ENCODE data around the gene HSPA9.

The HSPA9 gene

DNA sequence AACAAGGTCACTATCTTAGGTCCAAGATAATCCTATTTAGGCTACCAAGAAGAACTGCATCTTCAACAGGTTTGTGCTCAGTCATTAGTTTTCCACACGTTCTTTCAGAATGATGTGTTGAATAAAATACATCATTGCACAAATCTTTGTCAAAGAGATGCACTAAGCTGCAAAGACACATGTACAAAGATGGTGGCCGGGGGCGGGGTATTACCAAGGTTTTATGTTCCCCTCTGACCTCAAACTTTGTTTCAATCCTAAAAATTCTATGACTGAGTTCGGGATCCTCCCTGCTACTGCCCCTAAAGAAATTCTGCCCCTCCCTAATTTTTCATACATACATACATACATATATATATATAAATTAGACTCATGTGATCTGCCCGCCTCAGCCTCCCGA lies 14.2 kb downstream of the HSPA9 start:
- DNase-seq (ENCODE audit: low read depth in 2 of 2): no peak

DNA sequence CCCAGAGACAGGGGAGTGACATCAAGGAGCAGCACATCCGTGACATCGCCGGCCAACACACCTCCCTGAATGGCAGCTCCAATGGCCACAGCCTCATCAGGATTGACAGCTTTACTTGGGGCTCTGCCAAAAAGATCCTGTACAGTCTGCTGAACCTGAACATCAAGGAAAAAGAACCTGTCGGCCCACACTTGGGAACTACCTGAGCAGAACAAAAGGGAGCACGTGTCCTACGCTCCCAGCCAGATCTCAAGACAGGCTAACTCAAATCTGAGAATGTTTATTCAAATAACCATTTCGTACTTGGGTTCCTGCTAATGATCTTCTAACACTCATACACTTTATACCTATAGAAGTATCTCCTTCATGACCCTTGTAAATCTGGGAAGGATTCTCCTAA lies 15.3 kb downstream of the HSPA9 start:
- DNase-seq (ENCODE audit: low read depth in 2 of 2): no peak

GRCh38 chr5:138557677-138558076 lies 17.5 kb downstream of the HSPA9 start:
- no peak for DNase-seq (ENCODE audit: low read depth in 2 of 2)

DNA sequence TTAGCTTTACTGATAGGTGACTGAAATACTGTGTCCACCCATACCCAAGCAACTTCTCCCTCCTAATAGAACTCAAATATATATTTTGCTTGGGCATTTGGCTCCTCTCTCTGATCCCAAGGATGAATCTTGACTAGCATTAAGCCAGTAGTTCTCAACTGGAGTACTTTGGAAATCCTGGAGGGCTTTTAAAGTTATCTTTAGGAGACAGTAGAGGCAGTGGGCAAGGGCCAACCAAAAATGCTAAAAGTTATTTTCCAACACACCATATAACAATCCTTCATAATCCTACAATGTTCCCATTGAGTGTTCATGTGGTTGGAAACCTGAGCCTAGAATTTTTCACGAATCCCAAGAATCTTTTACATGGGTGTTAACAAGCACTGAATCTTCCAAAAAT lies 21.1 kb downstream of the HSPA9 start:
- no peak for DNase-seq (ENCODE audit: low read depth in 2 of 2)

DNA sequence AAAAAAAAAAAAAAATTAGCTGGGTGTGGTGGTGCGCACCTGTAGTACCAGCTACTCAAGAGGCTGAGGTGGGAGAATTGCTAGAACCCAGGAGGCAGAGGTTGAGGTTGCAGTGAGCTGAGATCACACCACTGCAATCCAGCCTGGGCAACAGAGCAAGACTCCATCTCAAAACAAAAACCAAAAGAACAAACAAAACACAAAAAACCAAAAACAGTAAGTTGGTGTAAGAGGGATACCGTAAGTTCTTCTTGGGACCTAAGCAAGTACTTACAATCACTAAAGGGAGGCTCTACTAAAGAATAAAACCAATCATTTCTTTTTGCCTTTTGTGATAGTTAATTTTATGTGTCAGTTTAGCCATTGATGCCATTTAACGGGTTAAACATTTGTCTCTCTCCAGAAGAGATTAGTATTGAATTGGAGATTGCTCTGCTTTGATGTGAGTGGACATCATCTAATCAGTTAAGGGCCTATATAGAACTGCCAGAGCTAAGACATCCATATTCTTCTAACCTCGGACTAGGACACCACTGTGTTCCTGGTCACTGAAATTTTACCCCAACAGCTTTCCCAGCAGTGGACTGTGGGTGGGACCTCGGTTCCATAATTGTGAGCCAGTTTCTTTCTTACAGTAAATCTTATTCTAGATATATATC lies 21.6 kb downstream of the HSPA9 start:
- no peak for DNase-seq (ENCODE audit: low read depth in 2 of 2)

DNA sequence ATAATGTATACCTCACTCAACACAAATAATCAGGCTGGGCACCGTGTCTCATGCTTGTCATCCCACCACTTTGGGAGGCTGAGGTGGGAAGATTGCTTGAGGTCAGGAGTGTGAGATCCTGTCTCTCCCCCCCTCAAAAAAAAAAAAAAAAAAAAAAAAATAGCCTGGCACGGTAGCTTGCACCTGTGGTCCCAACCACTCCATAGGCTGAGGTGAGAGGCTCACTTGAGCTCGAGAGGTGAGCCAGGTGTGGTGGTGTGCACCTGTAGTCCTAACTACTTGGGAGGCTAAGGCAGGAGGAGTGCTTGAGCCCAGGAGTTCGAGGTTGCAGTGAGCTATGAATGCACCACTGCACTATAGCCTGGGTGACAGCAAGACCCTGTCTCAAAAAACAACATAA lies 22.5 kb downstream of the HSPA9 start:
- DNase-seq (ENCODE audit: low read depth in 2 of 2): no peak

GRCh38 chr5:138549414-138549813 lies 25.8 kb downstream of the HSPA9 start:
- no peak for DNase-seq (ENCODE audit: low read depth in 2 of 2)

DNA sequence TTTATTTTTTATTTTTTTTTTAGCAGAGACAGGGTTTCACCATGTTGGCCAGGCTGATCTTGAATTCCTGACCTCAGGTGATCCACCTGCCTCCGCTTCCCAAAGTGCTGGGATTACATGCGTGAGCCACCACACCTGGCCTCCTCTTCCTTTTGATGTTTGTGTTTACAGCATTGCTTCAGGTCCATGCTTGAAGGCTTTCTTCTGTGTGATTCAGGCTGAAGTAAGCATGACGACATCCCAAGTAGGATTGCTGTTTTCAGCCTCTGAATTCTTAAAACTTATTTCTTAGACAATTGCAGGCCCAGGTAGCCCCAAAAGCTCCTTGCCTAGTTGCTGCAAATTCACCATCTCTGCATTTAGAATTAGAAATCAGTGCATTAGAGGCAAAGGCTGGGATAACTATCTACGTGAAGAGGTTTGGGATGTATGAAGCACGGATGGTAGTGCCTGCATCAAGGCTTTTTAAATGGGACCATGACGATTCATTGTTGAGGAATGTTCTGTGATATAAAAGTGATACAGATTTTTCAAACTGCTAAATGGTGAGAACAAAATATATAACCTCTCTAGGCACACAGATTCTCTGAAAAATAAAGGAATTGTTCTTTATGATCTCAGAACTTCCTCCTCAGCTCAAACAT lies 29.2 kb downstream of the HSPA9 start:
- DNase-seq (ENCODE audit: low read depth in 2 of 2): no peak

DNA sequence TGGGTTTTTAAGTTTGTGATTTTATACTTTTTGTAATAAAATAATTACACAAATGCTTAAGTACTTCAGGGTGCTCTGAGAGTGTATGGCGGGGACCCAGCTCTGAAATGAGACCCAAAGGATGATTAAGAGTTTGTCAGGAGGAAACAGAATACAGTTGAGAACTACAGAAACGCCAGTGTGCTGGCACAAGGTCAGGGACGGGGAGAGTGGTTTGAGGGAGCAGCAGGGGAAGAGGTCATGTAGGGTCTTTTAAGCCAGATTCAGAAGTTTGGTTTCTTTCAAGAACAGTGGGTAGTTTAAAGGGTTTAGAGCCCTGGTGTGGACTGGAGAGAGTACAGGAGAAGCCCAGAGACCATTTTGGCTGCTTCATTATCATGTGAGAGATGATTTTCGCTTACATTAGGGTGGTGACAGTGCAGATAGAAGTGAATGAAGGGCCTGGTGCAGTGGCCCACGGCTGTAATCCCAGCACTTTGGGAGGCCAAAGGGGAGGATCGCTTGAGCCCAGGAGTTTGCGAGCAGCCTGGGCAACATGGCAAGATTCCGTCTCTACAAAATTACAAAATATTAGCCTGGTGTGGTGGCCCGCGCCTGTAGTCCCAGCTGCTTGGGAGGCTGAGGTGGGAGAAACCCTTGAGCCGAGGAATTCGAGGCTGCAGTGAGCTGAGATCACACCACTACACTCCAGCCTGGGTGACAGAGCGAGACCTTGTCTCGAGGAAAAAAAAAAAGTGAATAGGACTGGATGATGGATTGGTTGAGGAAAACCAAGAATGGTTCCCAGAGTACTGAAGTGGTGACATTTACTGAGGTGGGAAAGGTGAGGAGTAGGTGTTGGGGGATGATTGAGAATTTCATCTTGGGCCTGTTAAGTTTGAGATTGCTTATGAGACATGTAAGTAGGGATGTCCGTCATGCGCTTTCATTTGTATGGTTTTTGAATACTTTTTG lies 30.7 kb downstream of the HSPA9 start:
- no peak for DNase-seq (ENCODE audit: low read depth in 2 of 2)

GRCh38 chr5:138543730-138544104 lies 31.5 kb downstream of the HSPA9 start:
- DNase-seq (ENCODE audit: low read depth in 2 of 2): no peak

GRCh38 chr5:138542956-138543729 lies 32.1 kb downstream of the HSPA9 start, which contains the start of gene ETF1:
ETF1 (minus strand) TSS chr5:138543236; CDS start chr5:138542918, 318 bp downstream.
- DNase-seq (ENCODE audit: low read depth in 2 of 2): peak; percentile 98 to 100

DNA sequence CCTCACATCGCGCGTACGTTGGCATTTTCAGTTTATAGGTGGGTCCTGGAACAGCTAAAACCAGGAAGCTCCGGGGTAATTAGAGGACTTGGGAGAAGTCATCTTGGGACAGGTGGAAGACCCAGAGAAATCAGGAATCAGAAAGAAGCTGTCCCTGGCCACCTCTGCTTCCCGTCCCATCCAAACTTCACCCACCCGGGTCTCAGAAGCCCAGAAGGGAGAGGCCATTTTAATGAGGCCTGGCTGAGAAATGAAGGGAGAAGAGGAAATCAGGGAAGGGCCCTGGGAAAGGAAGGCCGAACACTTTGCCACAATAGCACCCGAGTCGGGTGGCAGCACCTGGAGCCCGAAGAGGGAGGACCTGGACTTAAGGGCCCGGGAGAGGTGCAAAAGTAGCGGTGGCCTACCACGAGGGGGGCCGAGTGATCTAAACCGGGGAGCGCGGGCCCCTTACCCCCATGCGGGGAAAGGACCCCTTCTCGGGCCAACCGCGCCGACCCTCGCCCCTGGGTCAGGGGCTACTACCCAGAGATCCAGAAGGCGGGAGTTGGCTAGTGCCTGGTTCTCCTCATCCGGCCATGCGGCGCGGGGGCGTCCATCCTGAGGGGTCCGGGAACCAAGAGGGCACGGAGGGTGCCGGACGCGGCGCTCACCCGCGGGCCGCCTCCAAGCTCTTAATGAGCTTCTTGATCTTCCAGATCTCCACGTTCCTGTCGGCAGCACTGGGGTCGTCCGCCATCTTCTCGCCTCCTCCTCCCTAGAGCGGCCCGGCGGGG lies 32.8 kb downstream of the HSPA9 start:
- no peak for DNase-seq (ENCODE audit: low read depth in 2 of 2)

- DNase-seq (ENCODE audit: low read depth in 2 of 2): no peak
Measured at GRCh38 chr5:138541511-138542179, 33.6 kb downstream of the HSPA9 start.

DNA sequence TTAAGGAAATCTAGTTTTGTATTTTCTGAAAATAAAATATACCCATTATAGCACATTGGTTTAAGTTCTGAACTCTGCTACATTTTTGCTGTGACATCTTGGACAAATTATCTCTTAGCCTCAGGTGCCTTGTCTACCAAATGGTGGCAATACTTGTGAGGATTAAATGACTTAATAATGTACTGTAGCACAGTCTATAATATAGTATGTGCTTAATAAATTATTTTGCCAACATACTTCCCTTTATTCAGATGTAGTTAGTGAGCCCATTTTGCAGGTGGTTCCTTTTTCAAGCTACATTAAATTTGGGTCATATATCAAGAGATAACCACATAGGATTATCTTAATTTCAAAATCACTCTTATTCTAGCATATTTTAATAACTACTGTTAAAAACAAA lies 35.4 kb downstream of the HSPA9 start:
- DNase-seq (ENCODE audit: low read depth in 2 of 2): no peak

- no peak for DNase-seq (ENCODE audit: low read depth in 2 of 2)
Measured at GRCh38 chr5:138538943-138539627, 36.1 kb downstream of the HSPA9 start.

DNA sequence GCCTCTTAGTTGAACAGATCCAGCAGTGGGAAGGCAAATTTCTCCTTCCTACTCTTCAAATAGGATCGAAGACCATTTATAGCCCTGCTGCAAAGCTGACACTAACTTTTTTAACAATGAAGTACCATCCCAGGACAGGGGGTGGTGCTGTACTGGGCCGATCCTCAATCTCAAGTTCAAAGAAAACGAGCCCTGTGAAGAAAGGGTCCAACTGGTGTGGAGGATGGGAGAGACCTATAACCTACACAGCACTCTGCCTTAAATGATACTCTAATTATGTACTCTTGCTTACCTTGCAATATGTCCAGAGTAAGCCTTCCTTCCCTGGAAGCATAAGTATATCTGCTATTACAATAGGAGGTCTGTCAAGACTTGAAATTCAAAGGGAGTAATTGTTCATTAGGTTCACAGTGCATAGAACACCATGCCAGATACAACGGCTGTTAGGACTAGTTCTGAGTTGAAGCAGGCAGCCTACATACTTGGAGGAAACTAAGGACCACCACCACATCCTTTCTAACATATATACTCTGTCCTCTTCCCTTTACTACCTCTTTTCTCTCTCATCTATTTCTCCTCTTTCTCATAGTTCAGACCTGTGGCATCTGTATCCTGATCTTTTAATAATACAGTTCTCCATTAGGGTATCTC lies 38.4 kb downstream of the HSPA9 start:
- DNase-seq (ENCODE audit: low read depth in 2 of 2): no peak

GRCh38 chr5:138536215-138536614 lies 39.0 kb downstream of the HSPA9 start:
- no peak for DNase-seq (ENCODE audit: low read depth in 2 of 2)

DNA sequence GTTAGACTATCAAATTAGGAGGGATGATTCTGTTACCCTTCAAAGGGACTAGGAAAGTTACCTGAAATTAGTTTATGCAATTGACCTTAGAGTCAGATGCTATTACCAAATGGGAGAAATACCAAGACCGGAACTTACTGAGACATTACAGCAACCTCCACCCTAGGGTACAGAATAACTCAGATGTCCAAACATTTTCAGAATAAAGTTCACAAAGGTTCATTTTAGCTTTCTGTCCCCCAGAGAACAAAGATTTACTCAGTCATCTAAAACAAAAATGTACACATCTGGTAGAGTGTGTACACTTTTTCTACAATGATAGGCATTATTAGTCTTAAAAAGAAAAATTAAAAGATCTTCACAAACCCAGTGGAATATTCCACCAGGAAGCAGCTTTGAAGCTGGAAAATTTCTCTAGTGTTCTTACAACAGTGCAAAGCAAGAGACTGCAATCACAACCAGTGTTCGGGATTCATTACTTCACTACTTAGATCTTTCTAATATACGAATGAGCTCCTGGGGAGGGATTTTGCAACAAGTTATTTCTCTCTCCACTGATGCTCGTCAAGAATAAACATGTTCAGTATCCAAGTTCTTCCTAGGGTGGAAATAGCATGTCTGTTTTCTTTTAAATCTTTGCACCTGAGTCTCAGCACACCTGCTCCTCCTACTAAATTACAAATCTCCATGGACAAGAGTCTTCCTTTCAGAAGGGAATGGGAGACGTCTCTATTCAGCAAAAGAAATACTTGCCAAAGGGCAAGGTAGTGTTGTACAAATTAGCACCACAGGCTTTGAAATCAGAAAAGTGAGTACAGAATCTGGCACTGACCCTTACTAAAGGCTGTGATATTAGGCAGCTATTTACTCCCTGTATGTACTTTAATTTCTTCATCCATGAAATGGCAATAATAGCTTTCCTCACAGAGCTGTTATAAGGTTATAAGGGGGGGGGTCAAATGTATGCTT lies 40.9 kb downstream of the HSPA9 start:
- no peak for DNase-seq (ENCODE audit: low read depth in 2 of 2)

Data from stimulated activated CD4-positive, alpha-beta T cell treated with anti-CD3 and anti-CD28 coated beads, Interleukin-12 subunit alpha, Interleukin-12 subunit beta, amount 100 ng/mL, for 24 hours (primary cell).